Heart right ventricle (tissue), 16 donors: ENCODE results near the gene NTNG2. TPM values are rescaled to one million over a fixed set of nuclear protein-coding genes. Genes with fewer than 3 reads are reported as not detected.

Source experiments
- ATAC-seq, 8 donors: fragments of 200-7000 bp; cut with Tn5 transposase; one replicate each; pipeline ENCODE4 v1.9.1; 2020; ENCODE audit warnings: mild to moderate bottlenecking in 8 of 8, moderate library complexity in 8 of 8, moderate number of reproducible peaks in 1 of 8
- DNase-seq, 2 donors: peaks; one replicate each; pipeline ENCODE4 v3.0.0-alpha.2; 2020
- H3K27ac ChIP-seq, 10 donors: fragments of 200-600 bp; sonication (generic) in 2 of 10; one replicate each; pipeline versions ENCODE4 v1.5.0 to v1.8.0; 2020 to 2022; ENCODE audit warnings: mild to moderate bottlenecking in 3 of 10
- H3K27me3 ChIP-seq, 7 donors: fragments of 200-600 bp; one replicate each; pipeline ENCODE4 v1.8.0; 2021 to 2022; ENCODE audit warnings: mild to moderate bottlenecking in 2 of 7
- H3K36me3 ChIP-seq, 9 donors: fragments of 200-600 bp; sonication (generic) in 1 of 9; one replicate each; pipeline versions ENCODE4 v1.5.0 to v1.8.0; 2020 to 2022; ENCODE audit warnings: mild to moderate bottlenecking in 2 of 9
- H3K4me1 ChIP-seq, 9 donors: fragments of 200-600 bp; sonication (generic) in 1 of 9; one replicate each; pipeline versions ENCODE4 v1.5.0 to v1.8.0; 2020 to 2022; ENCODE audit warnings: mild to moderate bottlenecking in 4 of 9
- H3K4me3 ChIP-seq, 10 donors: fragments of 200-600 bp; sonication (generic) in 2 of 10; one replicate each; pipeline versions ENCODE4 v1.5.0 to v1.8.0; 2020 to 2022; ENCODE audit warnings: mild to moderate bottlenecking in 7 of 10, moderate library complexity in 2 of 10
- H3K9me3 ChIP-seq, 11 donors: fragments of 200-600 bp in 10 of 11; sonication (generic) in 2 of 11; one replicate each; pipeline versions ENCODE4 v1.5.0 to v1.8.0; 2013 to 2022; ENCODE audit warnings: mild to moderate bottlenecking in 2 of 11, control low read depth in 1 of 11, moderate library complexity in 1 of 11
- CTCF ChIP-seq, 9 donors: fragments of 200-600 bp; sonication (generic) in 2 of 9; IDR thresholded peaks; one replicate each; pipeline versions ENCODE4 v1.5.0 to v1.8.0; 2021 to 2022; ENCODE audit warnings: antibody characterized with exemption in 9 of 9, mild to moderate bottlenecking in 5 of 9, moderate library complexity in 1 of 9
- whole genome bisulfite sequencing, 2 donors: extraction: QIAGEN DNeasy Blood & Tissue Kit; methylation state at CpG; one replicate each; pipeline ENCODE4 v1.1.7; 2013; ENCODE audit warnings: inconsistent platforms in 1 of 2; 5-methylcytosine and 5-hydroxymethylcytosine counted together
- intact Hi-C, 10 donors: fragments of 100-400 bp; cut with DNase I; formaldehyde crosslinking; loops; one replicate each; pipeline versions ENCODE4 v1.11.1 to v1.14.2; 2022
- polyA plus RNA-seq, 2 donors: library from polyadenylated mRNA; stranded (reverse); fragments of 200-250 nt; gene quantifications; one replicate each; pipeline ENCODE4 v1.2.3, GENCODE V29; 2013
- total RNA-seq, 10 donors: library from RNA; stranded (reverse); fragmentation: NEBNext Ultra II Directional in 3 of 10; extraction: Animal tissue kit (Norgen Biotek cat#: 25700) in 3 of 10; gene quantifications; one replicate each; pipeline versions ENCODE4 v1.2.1 to v1.2.4, GENCODE V29; 2021 to 2023
- donor health status: Arrhythmogenic right ventricular cardiomyopathy.
- donor health status: ischemic (EF 13 %, LVEDD 7.1; RV severe dilation, severe dysfunction).
- donor health status: healthy with polysubstance abuse.
- donor health status: DM: no; HTN: yes; CAD: no.
- donor health status: DM: no; HTN: no; CAD: no.
- donor health status: ischemic (EF 25% LVEDD 6.9; RV normal size, moderate dysfunction).
- donor health status: ischemic (EF 25% LVEDD 5.7; RV mildly dilated, moderate dysfunction).
- donor health status: healthy.
- donor health status: DM: yes; HTN: yes; CAD: no.
- donor health status: Ischemic cardiomyopathy.
- donor health status: ischemic (EF 35%, LVEDD 5.7; RV mildly dilated, moderate dysfunction).
- donor health status: nonischemic (EF 11% LVEDD 7.7; RV severe dilation, severe dysfunction).
- donor health status: DM: yes; HTN: yes; CAD: no.
- donor health status: PGD.
- donor health status: ischemic (EF 29% LVEDD 5.4; RV normal size, mild dysfunction).
- donor health status: nonischemic (EF 23%, LVEDD 6.1; RV moderate dilation, normal function).

NTNG2 gene
- total and polyA plus RNA-seq, 12 donors: 0.29 to 7.6 (median 2.9) TPM

- no peak overlapping the region for H3K4me3 ChIP-seq
- H3K27ac ChIP-seq: no peak overlapping the region
- H3K4me1 ChIP-seq: peaks cover 0 to 10% (median 3%) of the 10 kb centered on the region in 9 donors
- peaks cover 0 to 14% (median 0%) of the 10 kb centered on the region in 11 donors for H3K9me3 ChIP-seq
- no peaks in the 10 kb centered on the region for H3K36me3 ChIP-seq
- 89 to 94% methylated on average over 20 of the region's 20 CpGs for WGBS, 2 donors
- no peak for TF ChIP-seq CTCF (IDR thresholded peaks at IDR 0.05)
- intact Hi-C loops: loop anchor here in 4 of 10 donors (5.0 kb wide), 1 partner anchor 488 kb away; no protein-coding TSS in a partner anchor
- no peak for ATAC-seq
- peaks cover 0 to 31% (median 13%) of the 10 kb centered on the region in 7 donors for H3K27me3 ChIP-seq
- no peak for DNase-seq
Observed at GRCh38 chr9:132250324-132251262, 88.7 kb downstream of the NTNG2 start.

- 82 to 88% methylated on average over 3 of the region's 3 CpGs for WGBS, 2 donors
- no peak for DNase-seq
Observed at GRCh38 chr9:132260846-132261245, 99.0 kb downstream of the NTNG2 start.

GRCh38 chr9:132266017-132266416, 104.2 kb downstream of the NTNG2 start:
- ATAC-seq (no peak), DNase-seq (no peak)
- Histone ChIP-seq H3K9me3 (no peaks in the 10 kb centered on the region), H3K27ac (peak overlapping the region; percentile 15 to 75 (median 56)), H3K27me3 (no peaks in the 10 kb centered on the region), H3K4me3 (no peak overlapping the region), H3K4me1 (peaks cover 0 to 51% (median 20%) of the 10 kb centered on the region in 9 donors), H3K36me3 (peaks cover 0 to 98% (median 19%) of the 10 kb centered on the region in 9 donors)
- intact Hi-C loops: loop anchor here in 2 of 10 donors (5.0 kb wide), 1 partner anchor 504 kb away; no protein-coding TSS in a partner anchor
- WGBS, 2 donors: 50 to 70% methylated on average over 3 of the region's 3 CpGs
- TF ChIP-seq CTCF (IDR thresholded peaks at IDR 0.05): no peak

More at GRCh38 chr9:132260846-132261245, 99.0 kb downstream of the NTNG2 start:
- no peak for ATAC-seq
- no peaks in the 10 kb centered on the region for H3K9me3 ChIP-seq
- no peaks in the 10 kb centered on the region for H3K27me3 ChIP-seq
- H3K4me3 ChIP-seq: no peak overlapping the region
- peaks cover 0 to 51% (median 9%) of the 10 kb centered on the region in 9 donors for H3K36me3 ChIP-seq
- H3K27ac ChIP-seq: no peak overlapping the region
- H3K4me1 ChIP-seq: peaks cover 0 to 39% (median 12%) of the 10 kb centered on the region in 9 donors
- intact Hi-C loops: loop anchor here in 2 of 10 donors (5.0 kb wide), 2 partner anchors 499 to 504 kb away; no protein-coding TSS in a partner anchor
- TF ChIP-seq CTCF (IDR thresholded peaks at IDR 0.05): no peak

- no peaks in the 10 kb centered on the region for H3K27me3 ChIP-seq
- H3K27ac ChIP-seq: peak overlapping the region in 6 of 10 donors; percentile 6 to 58 (median 46)
- intact Hi-C loops: loop anchor here in 5 of 10 donors (1.0 to 5.0 kb wide), 3 partner anchors 505 kb away; no protein-coding TSS in a partner anchor
- 46 to 66% methylated on average over 3 of the region's 3 CpGs for WGBS, 2 donors
- no peaks in the 10 kb centered on the region for H3K9me3 ChIP-seq
- H3K36me3 ChIP-seq: peaks cover 0 to 98% (median 25%) of the 10 kb centered on the region in 9 donors
- peaks cover 0 to 49% (median 18%) of the 10 kb centered on the region in 9 donors for H3K4me1 ChIP-seq
- ATAC-seq: peak; percentile 68 to 86 (median 77)
- no peak overlapping the region for H3K4me3 ChIP-seq
- peak in 1 of 2 donors; percentile 41 for DNase-seq
- TF ChIP-seq CTCF (IDR thresholded peaks at IDR 0.05): no peak
Observed at GRCh38 chr9:132267660-132268059, 105.8 kb downstream of the NTNG2 start.
